Measurements from ENCODE around the gene WDR90.

Gene WDR90

DNA sequence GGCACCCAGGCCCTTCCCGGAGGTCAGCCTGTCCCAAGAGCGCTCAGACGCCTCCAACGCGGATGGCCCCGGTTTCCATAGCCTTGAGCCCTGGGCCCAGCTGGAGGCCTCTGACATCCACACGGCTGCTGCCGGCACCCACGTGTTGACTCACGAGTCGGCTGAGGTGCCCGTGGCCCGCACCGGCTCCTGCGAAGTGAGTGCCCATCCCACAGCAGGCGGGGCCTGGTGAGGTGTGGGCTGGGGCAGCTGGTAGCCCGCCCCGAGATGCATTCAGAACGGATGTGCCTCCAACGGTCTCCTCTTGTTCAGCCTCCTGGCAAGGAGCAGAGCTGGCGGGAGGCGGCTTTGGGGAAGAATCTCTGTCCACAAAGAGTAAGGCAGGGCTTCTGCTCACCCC, 2.7 kb downstream of the WDR90 start:
- H3K4me3 ChIP-seq (ENCODE audit: low read depth, low read length) = no peak overlapping the region
- DNase-seq (ENCODE audit: low read depth, low spot score) = no peak
- in situ Hi-C loops (cut with HindIII; ENCODE audit: low sequenced_read_pairs) = no loop called here
- no peak for TF ChIP-seq CTCF (IDR thresholded peaks at IDR 0.05; ENCODE audit: low read depth, low read length)

DNA sequence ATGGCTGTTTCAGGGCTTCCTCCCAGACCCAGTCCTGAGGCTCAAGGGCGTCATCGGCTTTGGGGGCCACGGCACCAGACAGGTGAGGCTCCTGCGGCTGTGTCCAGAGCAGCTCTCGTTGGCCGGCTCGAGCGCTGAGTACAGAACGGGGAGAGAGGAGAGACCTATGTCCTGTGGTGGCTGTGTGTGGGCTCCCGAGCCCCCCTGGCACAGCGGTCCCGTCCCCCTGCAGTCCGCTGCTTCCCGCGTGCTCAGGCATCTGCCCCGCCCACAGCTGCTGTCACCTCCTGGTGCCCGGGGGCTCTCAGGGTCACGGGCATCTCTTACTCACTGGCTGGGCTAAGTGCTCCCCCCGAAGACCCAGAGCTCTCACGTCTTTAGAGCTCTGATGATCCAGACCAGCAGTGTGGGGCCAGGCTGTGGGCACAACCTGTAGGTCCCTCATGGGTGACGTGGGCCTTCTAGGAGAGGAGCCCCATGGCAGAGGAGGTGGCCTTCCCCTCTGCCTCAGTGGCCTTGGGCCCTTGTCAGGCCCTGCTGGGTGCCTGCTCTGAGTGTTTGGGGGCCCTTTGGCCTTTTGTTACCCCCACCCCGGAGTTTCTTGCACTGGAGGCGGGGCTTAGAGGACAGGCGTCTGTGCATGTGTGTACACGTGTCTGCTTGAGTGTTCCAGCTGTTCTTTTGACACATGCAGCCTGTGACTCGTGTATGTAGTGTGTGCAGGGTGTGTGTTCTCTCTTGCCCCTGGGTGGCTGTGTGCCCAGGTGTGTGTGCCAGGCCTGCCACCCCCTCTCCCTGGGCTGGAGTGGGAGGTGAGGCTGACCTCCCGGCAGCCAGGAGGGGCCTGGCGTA, 3.5 kb downstream of the WDR90 start:
- TF ChIP-seq CTCF (IDR thresholded peaks at IDR 0.05; ENCODE audit: low read depth, low read length) = no peak
- in situ Hi-C loops (cut with HindIII; ENCODE audit: low sequenced_read_pairs) = no loop called here
- H3K4me3 ChIP-seq (ENCODE audit: low read depth, low read length) = no peak overlapping the region
- no peak for DNase-seq (ENCODE audit: low read depth, low spot score)

DNA sequence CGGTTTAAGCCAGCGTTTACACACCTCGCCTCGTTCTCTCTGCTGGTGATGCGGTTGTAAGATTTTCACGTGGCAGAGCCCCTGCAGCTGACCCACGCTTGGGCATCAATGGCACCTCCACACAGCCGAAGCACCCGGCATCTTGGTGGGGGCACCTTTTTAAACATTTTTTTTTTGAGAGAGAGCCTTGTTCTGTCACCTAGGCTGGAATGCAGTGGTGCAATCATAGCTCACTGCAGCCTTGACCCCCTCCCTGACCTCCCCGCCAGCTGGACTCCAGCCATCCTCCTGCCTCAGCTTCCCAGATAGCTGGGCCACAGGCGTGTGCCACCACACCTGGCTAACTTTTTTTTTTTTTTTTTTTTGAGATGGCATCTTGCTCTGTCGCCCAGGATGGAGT, 4.9 kb downstream of the WDR90 start:
- in situ Hi-C loops (cut with HindIII; ENCODE audit: low sequenced_read_pairs) = no loop called here
- TF ChIP-seq CTCF (IDR thresholded peaks at IDR 0.05; ENCODE audit: low read depth, low read length) = no peak
- no peak for DNase-seq (ENCODE audit: low read depth, low spot score)
- H3K4me3 ChIP-seq (ENCODE audit: low read depth, low read length) = no peak overlapping the region

DNA sequence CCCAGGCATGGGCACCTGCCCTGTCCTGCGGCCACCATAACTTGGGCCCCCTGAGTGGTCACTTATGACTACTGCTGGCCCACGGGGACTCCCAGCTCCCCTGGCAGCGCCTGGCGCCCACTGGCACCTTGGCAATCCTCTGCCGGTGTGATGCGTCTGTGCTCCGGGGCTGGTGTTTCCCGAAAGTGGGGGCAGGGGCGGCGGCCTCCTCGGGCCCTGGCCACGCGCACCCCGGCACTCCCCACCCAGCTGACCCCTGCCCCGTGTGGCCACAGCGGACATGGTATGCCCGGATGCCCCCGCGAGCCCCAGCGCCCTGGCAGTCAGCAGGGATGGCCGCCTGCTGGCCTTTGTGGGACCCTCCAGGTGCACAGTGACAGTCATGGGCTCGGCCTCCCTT, 8.3 kb downstream of the WDR90 start:
- DNase-seq (ENCODE audit: low read depth, low spot score) = no peak
- in situ Hi-C loops (cut with HindIII; ENCODE audit: low sequenced_read_pairs) = no loop called here
- no peak overlapping the region for H3K4me3 ChIP-seq (ENCODE audit: low read depth, low read length)
- TF ChIP-seq CTCF (IDR thresholded peaks at IDR 0.05; ENCODE audit: low read depth, low read length) = no peak

GRCh38 chr16:658679-659571, 9.8 kb downstream of the WDR90 start:
- H3K4me3 ChIP-seq (ENCODE audit: low read depth, low read length) = no peak overlapping the region
- no peak for DNase-seq (ENCODE audit: low read depth, low spot score)
- in situ Hi-C loops (cut with HindIII; ENCODE audit: low sequenced_read_pairs) = no loop called here
- no peak for TF ChIP-seq CTCF (IDR thresholded peaks at IDR 0.05; ENCODE audit: low read depth, low read length)

- H3K4me3 ChIP-seq (ENCODE audit: low read depth, low read length) = no peak overlapping the region
- in situ Hi-C loops (cut with HindIII; ENCODE audit: low sequenced_read_pairs) = no loop called here
- TF ChIP-seq CTCF (IDR thresholded peaks at IDR 0.05; ENCODE audit: low read depth, low read length) = no peak
- no peak for DNase-seq (ENCODE audit: low read depth, low spot score)
Observed at GRCh38 chr16:659618-660017, 10.5 kb downstream of the WDR90 start.
